Glutamatergic neuron (in vitro differentiated cells): ENCODE results near the gene EPHA6. TPM values are rescaled to one million over a fixed set of nuclear protein-coding genes. Genes with fewer than 3 reads are reported as not detected.

Source experiments
- DNase-seq: peaks from one replicate; pipeline ENCODE4 v3.0.0; 2022
- H3K27ac Mint-ChIP-seq: one replicate; pipeline ENCODE4 v1.8.0; 2020; ENCODE audit warnings: mild to moderate bottlenecking, mixed read lengths, inconsistent platforms; ENCODE audit not compliant: unreplicated experiment
- H3K27me3 Mint-ChIP-seq: one replicate; pipeline ENCODE4 v1.8.0; 2020; ENCODE audit warnings: mild to moderate bottlenecking, moderate library complexity, mixed read lengths, inconsistent platforms; ENCODE audit not compliant: unreplicated experiment
- H3K36me3 Mint-ChIP-seq: one replicate; pipeline ENCODE4 v1.8.0; 2020; ENCODE audit warnings: mild to moderate bottlenecking, mixed read lengths, inconsistent platforms; ENCODE audit not compliant: unreplicated experiment
- H3K4me1 Mint-ChIP-seq: one replicate; pipeline ENCODE4 v1.8.0; 2020; ENCODE audit warnings: mild to moderate bottlenecking, low read depth, mixed read lengths, inconsistent platforms; ENCODE audit not compliant: unreplicated experiment
- H3K4me3 Mint-ChIP-seq: one replicate; pipeline ENCODE4 v1.8.0; 2020; ENCODE audit warnings: mild to moderate bottlenecking, mixed read lengths, inconsistent platforms; ENCODE audit not compliant: unreplicated experiment
- H3K9me3 Mint-ChIP-seq: one replicate; pipeline ENCODE4 v1.8.0; 2020; ENCODE audit warnings: mild to moderate bottlenecking, moderate library complexity, mixed read lengths, inconsistent platforms; ENCODE audit not compliant: unreplicated experiment
- total RNA-seq: library from RNA; stranded (reverse); fragmentation: NEBNext Ultra II Directional; extraction: Animal tissue kit (Norgen Biotek cat#: 25700); gene quantifications from one replicate; pipeline ENCODE4 v1.2.1, GENCODE V29; 2021; ENCODE audit not compliant: unreplicated experiment
- TF ChIP-seq, protein P1 (sequence below): fragments of 200-600 bp; sonication (generic); IDR thresholded peaks from one replicate; pipeline ENCODE4 v1.5.0; 2021; ENCODE audit not compliant: partially characterized antibody, unreplicated experiment

Gene EPHA6
- total RNA-seq, 1 donor from 2014 or later = 9.0 TPM

DNA sequence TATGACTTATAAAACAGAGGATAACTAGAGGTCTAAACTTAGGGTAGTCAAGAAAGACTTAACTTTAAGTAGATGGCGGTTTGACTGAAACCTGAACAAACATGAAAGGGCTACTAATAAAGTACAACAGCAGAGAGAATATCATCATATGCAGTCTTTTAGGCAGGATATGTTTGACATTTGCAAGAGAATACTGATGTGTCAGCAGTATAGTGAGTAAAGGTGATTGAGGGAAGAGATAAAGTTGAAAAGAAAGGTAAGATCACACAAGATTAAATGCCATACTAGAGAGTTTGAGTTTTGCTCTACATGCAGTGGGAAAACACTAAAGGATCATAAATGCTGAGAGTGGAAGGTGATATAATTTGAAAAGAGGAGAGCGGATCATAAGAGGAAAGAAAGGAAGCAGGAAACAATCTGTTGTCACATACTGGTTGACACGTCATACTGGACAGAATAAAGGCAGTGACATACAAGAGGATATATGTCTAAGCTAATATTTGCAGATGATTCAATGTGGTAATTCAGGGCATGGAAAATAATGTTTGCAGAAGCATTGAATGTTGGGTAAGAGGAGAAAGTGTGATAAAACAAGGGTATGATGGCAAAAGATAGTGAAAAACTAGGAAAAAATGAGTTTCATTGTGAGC is 223.0 kb downstream of the EPHA6 start:
- no peaks in the 10 kb centered on the region for H3K36me3 Mint-ChIP-seq
- no peak overlapping the region for H3K4me3 Mint-ChIP-seq
- no peak for DNase-seq
- H3K4me1 Mint-ChIP-seq = peaks cover 6% of the 10 kb centered on the region
- no peaks in the 10 kb centered on the region for H3K27me3 Mint-ChIP-seq
- TF ChIP-seq, protein P1, sequence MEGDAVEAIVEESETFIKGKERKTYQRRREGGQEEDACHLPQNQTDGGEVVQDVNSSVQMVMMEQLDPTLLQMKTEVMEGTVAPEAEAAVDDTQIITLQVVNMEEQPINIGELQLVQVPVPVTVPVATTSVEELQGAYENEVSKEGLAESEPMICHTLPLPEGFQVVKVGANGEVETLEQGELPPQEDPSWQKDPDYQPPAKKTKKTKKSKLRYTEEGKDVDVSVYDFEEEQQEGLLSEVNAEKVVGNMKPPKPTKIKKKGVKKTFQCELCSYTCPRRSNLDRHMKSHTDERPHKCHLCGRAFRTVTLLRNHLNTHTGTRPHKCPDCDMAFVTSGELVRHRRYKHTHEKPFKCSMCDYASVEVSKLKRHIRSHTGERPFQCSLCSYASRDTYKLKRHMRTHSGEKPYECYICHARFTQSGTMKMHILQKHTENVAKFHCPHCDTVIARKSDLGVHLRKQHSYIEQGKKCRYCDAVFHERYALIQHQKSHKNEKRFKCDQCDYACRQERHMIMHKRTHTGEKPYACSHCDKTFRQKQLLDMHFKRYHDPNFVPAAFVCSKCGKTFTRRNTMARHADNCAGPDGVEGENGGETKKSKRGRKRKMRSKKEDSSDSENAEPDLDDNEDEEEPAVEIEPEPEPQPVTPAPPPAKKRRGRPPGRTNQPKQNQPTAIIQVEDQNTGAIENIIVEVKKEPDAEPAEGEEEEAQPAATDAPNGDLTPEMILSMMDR = no peak
- no peak overlapping the region for H3K27ac Mint-ChIP-seq
- H3K9me3 Mint-ChIP-seq = no peaks in the 10 kb centered on the region

DNA sequence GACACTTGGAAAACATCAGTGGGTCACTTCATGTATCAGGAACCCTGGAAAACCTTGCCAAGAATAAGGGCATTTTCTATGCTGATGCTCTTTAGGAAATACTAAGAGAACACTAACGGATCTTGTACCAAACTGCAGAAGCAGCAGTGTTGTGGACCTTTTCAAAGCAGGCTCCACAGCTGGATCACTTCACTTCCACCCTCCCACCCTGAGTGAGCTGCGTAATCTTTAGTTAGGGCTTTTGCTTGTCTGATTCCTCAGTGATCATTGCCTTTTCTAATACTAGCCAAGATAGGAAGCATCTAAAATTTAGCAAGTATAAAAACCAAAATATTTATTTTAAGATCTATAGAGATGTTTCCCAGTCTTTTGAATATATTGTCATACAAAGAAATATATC is 229.0 kb downstream of the EPHA6 start:
- Mint-ChIP-seq H3K4me1 (no peaks in the 10 kb centered on the region), H3K27me3 (peaks cover 2% of the 10 kb centered on the region), H3K9me3 (no peaks in the 10 kb centered on the region), H3K36me3 (no peaks in the 10 kb centered on the region), H3K4me3 (no peak overlapping the region), H3K27ac (no peak overlapping the region)
- TF ChIP-seq, protein P1 = no peak
- DNase-seq = no peak

DNA sequence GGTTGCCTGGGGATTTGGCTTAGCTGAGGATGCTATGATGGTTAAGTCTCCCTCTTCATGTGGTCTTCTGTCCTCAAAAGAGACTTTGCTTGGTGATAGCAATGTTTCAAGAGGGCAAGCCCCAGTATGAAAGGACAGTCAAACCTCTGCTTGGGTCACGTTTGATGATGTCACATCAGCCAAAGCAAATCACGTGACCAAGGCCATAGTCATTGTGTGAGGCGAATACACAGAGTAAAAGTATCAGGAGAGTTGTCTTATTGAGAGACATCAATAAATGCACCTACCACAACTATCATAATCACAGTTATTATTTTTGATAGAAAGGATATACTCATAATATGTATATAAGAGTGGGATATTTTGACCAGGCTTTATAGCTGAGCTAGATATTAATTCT is 243.0 kb downstream of the EPHA6 start:
- Mint-ChIP-seq H3K27ac (no peak overlapping the region), H3K36me3 (no peaks in the 10 kb centered on the region), H3K9me3 (peaks cover 1% of the 10 kb centered on the region), H3K4me3 (no peak overlapping the region), H3K27me3 (no peaks in the 10 kb centered on the region), H3K4me1 (no peaks in the 10 kb centered on the region)
- no peak for DNase-seq
- TF ChIP-seq, protein P1 = no peak

DNA sequence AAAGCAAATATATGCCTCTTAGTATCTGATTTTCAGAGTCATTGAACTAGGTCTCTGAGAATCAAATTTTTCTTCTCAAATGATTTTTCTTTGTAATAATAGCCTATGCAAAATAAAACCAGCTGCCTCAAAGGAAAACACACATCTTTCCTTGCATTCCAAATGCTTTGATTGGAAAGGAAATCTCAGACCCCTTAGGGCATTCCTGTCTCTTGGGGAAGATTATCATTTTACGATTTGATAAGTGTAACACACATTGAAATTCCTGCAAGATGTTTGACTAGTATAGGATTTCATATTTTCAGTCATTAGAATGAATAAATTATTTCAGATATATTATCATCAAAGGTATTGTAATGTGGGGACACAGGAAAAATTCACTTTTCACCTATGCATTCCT is 244.8 kb downstream of the EPHA6 start:
- Mint-ChIP-seq H3K4me1 (no peaks in the 10 kb centered on the region), H3K4me3 (no peak overlapping the region), H3K27me3 (no peaks in the 10 kb centered on the region), H3K36me3 (no peaks in the 10 kb centered on the region), H3K9me3 (peaks cover 1% of the 10 kb centered on the region), H3K27ac (no peak overlapping the region)
- TF ChIP-seq, protein P1 = no peak
- DNase-seq = no peak

DNA sequence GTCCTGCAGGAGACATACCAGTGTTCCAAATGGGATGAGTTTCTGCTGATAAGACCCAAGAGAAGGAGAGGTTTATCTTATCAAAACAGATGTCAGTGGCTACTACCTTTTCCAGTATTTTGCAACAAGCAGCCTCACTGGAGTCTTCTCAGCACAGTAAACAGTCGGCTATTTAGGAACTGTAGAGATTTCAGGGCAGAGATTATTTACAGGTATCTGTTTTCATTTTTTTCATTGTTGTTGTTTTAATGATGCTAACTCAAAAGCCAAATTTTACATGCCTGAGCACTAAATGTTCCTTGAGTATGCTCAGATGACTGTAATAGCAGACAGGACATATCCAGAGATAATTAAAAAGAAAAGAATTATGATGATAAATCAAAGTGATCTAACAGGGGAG is 252.1 kb downstream of the EPHA6 start:
- TF ChIP-seq, protein P1 = no peak
- Mint-ChIP-seq H3K27me3 (no peaks in the 10 kb centered on the region), H3K4me3 (no peak overlapping the region), H3K36me3 (no peaks in the 10 kb centered on the region), H3K27ac (no peak overlapping the region), H3K9me3 (peaks cover 1% of the 10 kb centered on the region), H3K4me1 (no peaks in the 10 kb centered on the region)
- no peak for DNase-seq
